Activated T-helper 2 cell treated with anti-CD3 and anti-CD28 coated beads, Interferon-gamma antibody, Interleukin-2, Interleukin-4, amounts not matched to agents 10 μg/mL and 5 μg/mL and 100 μg/mL, durations not matched to agents 14 hours and 24 hours and 36 hours (primary cell): Measurements from ENCODE around the gene TRIM62. TPM values are rescaled to one million over a fixed set of nuclear protein-coding genes. Genes with fewer than 3 reads are reported as not detected.

Source experiments
- DNase-seq: peaks from one replicate; pipeline ENCODE4 v3.0.0; 2021; ENCODE audit warnings: low spot score
- H3K27ac Mint-ChIP-seq: one replicate; pipeline ENCODE4 v1.8.0; 2021; ENCODE audit warnings: mixed read lengths
- H3K27me3 Mint-ChIP-seq: one replicate; pipeline ENCODE4 v1.8.0; 2021; ENCODE audit warnings: low read depth, mixed read lengths
- H3K36me3 Mint-ChIP-seq: one replicate; pipeline ENCODE4 v1.8.0; 2021; ENCODE audit warnings: low read depth, mixed read lengths
- H3K4me1 Mint-ChIP-seq: one replicate; pipeline ENCODE4 v1.8.0; 2021; ENCODE audit warnings: low read depth, mixed read lengths
- H3K4me3 Mint-ChIP-seq: one replicate; pipeline ENCODE4 v1.8.0; 2021; ENCODE audit warnings: low read depth, mild to moderate bottlenecking, moderate library complexity, mixed read lengths
- H3K9me3 Mint-ChIP-seq: one replicate; pipeline ENCODE4 v1.8.0; 2021; ENCODE audit warnings: mixed read lengths
- intact Hi-C: fragments of 100-400 bp; cut with micrococcal nuclease; formaldehyde crosslinking; loops from one replicate; pipeline ENCODE4 v1.15.1; 2023
- total RNA-seq: library from RNA; stranded (reverse); gene quantifications from 2 replicates; pipeline ENCODE4 v1.2.3, GENCODE V29; 2022

The TRIM62 gene
- total RNA-seq, 1 donor from 2014 or later = 5.6 TPM

DNA sequence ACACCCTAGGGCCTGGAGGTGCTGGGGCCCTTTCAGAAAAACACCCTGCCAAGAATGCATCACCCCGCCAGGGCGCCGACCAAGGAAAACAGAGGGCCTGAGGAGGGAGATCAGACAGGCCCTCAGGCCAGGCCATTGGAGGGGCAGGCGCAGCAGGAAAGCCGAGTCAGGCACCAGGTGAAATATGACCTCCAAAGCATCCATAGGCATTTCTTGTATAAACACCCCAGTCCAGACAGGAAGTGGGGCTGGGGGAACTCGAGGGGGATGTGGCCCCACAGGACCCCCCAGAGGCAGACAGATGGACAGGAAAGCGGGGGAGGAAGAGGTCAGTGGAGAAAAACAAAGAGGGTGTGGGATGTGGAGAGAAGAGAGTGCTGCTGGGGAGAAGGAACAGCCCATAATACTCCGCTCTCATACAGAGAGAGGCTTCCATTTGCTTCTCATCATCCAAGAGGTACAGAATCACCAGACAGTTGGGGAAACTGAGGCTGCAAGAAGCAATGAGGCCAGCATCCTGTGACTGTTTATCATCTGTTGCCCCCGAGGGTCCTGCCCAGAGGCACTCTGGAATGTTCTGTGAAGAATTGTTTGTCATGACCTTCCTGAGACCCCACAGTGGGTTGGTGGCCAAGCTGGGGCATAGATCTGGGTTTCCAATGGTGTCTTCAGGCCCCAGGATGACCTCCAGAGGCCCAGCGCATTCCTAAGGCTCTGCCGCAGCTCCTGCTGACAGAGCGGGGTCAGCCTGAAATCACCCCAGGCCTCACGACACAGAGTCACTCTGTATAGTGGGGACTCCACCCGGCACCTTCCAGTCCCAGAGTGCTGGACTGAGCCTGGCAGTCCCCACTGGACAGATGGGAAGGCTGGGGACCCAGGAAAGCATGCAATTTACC is 18.0 kb downstream of the TRIM62 start:
- no peak overlapping the region for H3K4me3 Mint-ChIP-seq
- no peaks in the 10 kb centered on the region for H3K9me3 Mint-ChIP-seq
- no peak for DNase-seq
- intact Hi-C loops = no loop called here
- H3K27ac Mint-ChIP-seq = no peak overlapping the region
- H3K36me3 Mint-ChIP-seq = peaks cover 4% of the 10 kb centered on the region
- no peaks in the 10 kb centered on the region for H3K27me3 Mint-ChIP-seq
- H3K4me1 Mint-ChIP-seq = no peaks in the 10 kb centered on the region

DNA sequence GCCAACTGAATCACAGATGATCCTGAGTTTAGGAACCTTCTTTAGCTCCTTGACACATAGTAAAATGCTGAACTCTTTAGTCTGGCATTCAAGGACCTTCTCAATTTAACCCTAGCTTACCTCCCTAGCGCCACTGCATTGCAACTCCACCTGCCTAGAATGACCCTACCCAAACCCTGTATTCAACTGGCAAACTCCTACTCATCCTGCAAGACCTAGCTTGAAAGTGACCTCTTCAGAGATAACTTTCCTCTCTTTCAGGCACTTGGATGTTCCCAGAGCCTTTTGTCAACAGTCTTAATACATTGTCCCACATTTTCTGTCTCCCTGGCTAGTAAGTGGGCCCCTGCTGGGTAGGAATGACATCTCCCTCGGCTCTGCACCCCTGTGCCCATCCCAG is 19.7 kb downstream of the TRIM62 start:
- no peak overlapping the region for H3K4me3 Mint-ChIP-seq
- intact Hi-C loops = no loop called here
- H3K36me3 Mint-ChIP-seq = peaks cover 3% of the 10 kb centered on the region
- H3K27me3 Mint-ChIP-seq = no peaks in the 10 kb centered on the region
- H3K9me3 Mint-ChIP-seq = no peaks in the 10 kb centered on the region
- no peak for DNase-seq
- H3K27ac Mint-ChIP-seq = no peak overlapping the region
- no peaks in the 10 kb centered on the region for H3K4me1 Mint-ChIP-seq

DNA sequence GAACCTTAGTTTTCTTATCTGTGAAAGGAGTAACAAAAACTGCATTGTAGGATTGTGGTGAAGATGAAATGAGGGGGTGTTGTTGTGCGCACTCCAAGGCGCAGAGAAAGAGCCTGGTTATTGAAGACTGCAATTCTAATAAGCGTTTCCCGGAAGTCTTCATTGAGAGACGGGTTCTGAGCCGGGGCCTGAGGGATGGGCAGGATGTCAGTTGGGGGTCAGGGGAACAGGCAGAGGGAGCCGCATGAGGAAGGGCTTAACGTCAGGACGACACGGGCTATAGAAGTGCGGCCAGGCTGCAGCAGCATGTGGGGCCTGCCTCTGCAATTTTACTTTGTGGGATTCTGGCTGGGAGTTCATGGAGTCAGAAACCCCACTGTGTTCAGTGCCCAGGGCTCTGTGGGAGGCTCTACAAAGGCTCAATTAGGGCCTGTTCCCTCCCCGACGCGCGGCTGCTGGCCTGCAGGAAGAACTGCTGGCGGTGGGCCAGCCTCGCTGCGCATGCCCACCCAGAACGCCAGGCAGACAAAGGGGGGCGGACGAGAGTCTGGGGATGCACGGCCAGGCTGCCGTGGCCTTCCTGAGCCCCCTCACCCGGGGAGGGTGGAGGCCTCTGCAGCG is 20.7 kb downstream of the TRIM62 start:
- Mint-ChIP-seq H3K36me3 (peaks cover 4% of the 10 kb centered on the region), H3K9me3 (no peaks in the 10 kb centered on the region), H3K4me3 (no peak overlapping the region), H3K27me3 (no peaks in the 10 kb centered on the region), H3K4me1 (no peaks in the 10 kb centered on the region), H3K27ac (no peak overlapping the region)
- intact Hi-C loops = no loop called here
- DNase-seq = no peak

DNA sequence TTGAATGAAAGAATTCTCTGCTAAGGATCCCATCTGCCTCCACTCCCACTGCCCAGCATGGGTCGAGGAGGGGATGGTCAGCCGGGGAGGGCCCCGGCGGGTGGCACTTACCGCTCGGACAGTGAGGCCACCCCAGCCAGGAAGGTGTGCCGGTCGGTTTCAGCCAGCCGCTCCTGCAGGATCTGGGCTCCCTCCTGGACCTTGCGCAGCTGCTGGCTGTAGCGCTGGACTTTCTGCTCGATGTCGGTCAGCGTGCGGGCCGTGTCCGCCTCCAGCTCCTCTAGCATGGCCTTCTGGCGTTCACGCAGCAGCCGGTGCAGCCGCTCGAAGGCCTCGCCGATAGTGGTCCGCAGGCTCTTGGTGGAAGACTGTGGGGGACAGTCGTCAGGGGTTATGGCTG is 22.3 kb downstream of the TRIM62 start:
- H3K27ac Mint-ChIP-seq = no peak overlapping the region
- no peak overlapping the region for H3K4me3 Mint-ChIP-seq
- no peaks in the 10 kb centered on the region for H3K4me1 Mint-ChIP-seq
- no peaks in the 10 kb centered on the region for H3K9me3 Mint-ChIP-seq
- H3K27me3 Mint-ChIP-seq = no peaks in the 10 kb centered on the region
- intact Hi-C loops = no loop called here
- H3K36me3 Mint-ChIP-seq = peaks cover 4% of the 10 kb centered on the region
- DNase-seq = no peak

DNA sequence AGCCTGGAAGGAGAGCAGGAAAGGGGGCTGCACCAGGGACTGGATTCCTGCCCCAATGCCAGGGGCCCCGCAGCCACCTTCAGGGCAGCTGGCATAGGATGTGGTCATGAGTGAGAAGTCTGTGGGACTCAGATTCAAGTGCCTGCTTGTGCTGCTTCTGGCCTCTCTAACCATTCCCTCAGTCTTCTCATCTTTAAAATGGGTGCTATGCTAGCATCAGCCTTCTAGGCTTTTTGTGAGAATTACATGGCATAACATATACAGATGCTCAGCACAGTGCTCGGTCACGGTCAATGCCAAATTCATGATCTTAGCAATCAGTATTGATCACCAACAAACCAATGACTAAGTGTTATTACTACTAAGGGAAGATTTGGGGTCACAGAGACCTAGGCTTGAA is 23.5 kb downstream of the TRIM62 start:
- no peak overlapping the region for H3K4me3 Mint-ChIP-seq
- H3K36me3 Mint-ChIP-seq = peaks cover 4% of the 10 kb centered on the region
- DNase-seq = no peak
- intact Hi-C loops = no loop called here
- no peaks in the 10 kb centered on the region for H3K4me1 Mint-ChIP-seq
- no peaks in the 10 kb centered on the region for H3K27me3 Mint-ChIP-seq
- no peaks in the 10 kb centered on the region for H3K9me3 Mint-ChIP-seq
- H3K27ac Mint-ChIP-seq = no peak overlapping the region

DNA sequence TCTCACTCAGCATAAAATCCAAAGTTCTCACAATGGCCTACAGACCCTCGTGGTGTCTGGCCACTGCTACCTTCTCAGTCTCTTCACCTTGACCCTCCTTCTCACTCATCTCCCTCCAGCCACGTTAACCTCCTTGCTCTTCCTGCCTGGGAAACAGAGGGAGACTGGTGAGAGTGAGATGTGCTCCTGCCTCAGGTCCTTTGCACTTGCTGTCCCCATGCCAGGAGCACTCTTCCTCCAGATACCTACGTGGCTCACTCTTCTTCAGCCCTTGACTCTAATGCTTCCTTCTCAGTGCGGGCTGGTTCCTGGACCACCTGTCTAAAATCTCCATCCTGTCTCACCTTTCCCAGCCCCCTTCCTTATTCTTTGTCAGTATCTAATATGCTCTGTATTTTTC is 24.7 kb downstream of the TRIM62 start:
- H3K27me3 Mint-ChIP-seq = no peaks in the 10 kb centered on the region
- H3K36me3 Mint-ChIP-seq = peaks cover 4% of the 10 kb centered on the region
- intact Hi-C loops = no loop called here
- H3K4me3 Mint-ChIP-seq = no peak overlapping the region
- H3K27ac Mint-ChIP-seq = no peak overlapping the region
- DNase-seq = no peak
- no peaks in the 10 kb centered on the region for H3K4me1 Mint-ChIP-seq
- no peaks in the 10 kb centered on the region for H3K9me3 Mint-ChIP-seq

DNA sequence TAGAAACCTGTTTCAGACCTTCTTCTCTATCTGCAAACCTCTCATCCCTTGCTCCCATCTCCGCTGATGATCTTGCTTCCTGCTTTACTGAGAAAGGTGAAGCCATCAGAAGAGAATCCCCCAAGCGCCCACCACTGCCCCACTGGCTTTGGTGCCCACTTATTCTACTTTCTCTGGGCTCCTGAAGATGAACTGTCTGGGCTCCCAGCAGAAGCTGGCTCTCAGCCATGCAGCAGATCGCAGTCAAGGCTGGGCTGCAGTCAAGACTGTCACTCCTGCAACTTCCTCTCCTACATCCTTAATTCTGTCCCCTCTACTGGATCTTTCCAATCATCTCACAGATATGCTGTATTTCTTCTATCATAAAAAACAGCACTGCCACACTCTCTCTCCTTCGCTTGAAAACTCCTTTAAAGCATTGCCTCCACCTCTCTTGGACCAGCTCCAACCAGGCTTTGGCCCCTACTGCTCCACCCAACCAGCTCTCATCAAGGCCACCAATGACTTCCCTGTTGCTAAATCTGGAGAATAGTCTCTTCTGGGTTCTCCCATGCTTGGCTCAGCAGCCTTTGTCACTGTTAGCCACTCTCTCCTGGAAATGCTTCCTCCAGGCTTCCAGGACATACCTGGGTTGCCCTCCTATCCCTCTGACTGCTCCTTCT is 25.8 kb downstream of the TRIM62 start:
- no peak overlapping the region for H3K4me3 Mint-ChIP-seq
- H3K4me1 Mint-ChIP-seq = no peaks in the 10 kb centered on the region
- no peak for DNase-seq
- H3K27ac Mint-ChIP-seq = no peak overlapping the region
- H3K27me3 Mint-ChIP-seq = no peaks in the 10 kb centered on the region
- H3K9me3 Mint-ChIP-seq = no peaks in the 10 kb centered on the region
- H3K36me3 Mint-ChIP-seq = peaks cover 4% of the 10 kb centered on the region
- intact Hi-C loops = no loop called here

DNA sequence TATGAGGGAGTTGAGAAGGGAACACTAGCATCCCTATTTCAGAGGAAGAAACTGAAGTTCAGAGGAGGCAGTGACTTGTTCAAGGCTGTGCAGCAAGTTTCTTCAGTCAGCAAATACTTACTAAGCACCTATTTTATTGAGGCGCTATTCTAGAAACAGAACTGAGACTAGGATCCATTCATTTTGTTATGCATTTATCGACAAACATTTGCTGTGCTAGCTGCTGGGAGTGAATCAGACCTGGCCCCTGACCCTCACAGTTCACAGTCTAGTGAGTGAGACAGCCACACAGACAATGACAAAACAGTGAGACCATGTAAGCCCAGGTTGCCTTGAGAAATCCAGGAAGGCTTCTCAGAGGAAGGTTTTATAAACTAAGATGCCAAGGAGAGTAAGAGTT is 28.2 kb downstream of the TRIM62 start:
- Mint-ChIP-seq H3K9me3 (no peaks in the 10 kb centered on the region), H3K4me3 (no peak overlapping the region), H3K27ac (no peak overlapping the region), H3K36me3 (peaks cover 4% of the 10 kb centered on the region), H3K27me3 (no peaks in the 10 kb centered on the region), H3K4me1 (no peaks in the 10 kb centered on the region)
- intact Hi-C loops = no loop called here
- no peak for DNase-seq

DNA sequence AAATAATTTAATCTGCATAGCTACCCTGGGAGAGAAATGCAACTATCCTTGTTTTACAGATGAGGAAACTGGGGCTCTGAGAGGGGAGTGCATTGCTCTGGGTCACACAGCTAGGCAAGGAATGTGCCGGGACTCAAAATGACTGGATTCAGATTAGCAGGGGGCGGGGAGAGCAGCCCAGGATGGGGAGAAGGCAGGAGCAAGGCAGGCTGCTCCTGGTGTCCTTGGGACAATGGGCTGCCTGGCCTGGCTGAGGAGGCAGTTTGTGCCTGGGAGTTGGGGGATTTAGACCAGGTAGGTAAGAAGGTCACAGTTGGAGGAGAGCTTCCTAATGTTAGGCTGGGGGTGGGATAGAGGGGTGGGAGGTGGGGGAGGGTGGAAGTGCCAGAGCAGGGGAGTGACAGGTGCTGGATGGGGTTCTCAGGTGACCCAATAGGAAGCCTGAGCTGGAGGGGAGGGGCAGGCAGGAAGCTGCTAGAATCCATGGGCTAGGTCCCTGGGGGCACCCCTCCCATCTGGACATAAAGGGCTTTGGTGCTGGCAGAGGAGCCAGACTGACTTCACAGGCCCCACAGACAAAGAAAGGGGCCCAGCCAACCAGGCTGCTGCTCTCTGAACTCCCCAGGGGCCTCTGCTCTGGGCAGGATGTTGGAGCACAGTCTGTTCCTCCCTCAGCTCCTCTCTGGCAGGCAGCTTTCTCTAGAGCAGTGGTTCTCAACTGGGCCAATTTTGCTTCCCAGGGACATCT is 29.0 kb downstream of the TRIM62 start:
- Mint-ChIP-seq H3K36me3 (peaks cover 4% of the 10 kb centered on the region), H3K4me3 (no peak overlapping the region), H3K4me1 (no peaks in the 10 kb centered on the region), H3K27me3 (no peaks in the 10 kb centered on the region), H3K9me3 (no peaks in the 10 kb centered on the region), H3K27ac (no peak overlapping the region)
- intact Hi-C loops = no loop called here
- no peak for DNase-seq

DNA sequence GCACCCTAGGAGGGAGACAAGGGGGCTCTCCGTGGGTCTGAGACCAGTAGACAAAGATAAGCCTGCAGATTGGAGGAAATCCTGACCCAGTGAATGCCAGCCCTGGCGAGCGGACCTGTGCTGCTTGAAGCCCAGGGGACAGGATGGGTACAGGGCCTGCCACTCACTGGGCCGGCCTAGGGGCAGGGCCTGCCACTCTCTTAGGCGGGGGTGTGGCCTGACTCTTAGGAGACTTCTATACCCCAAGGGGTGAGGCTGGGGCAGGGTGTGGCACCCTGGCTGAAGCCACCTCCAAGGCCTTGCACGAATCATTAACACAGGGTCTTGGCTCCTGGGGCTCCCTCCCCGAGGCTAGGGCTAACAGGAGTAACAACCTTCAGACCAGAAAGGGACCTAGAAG is 30.7 kb downstream of the TRIM62 start:
- H3K9me3 Mint-ChIP-seq = no peaks in the 10 kb centered on the region
- DNase-seq = no peak
- H3K4me1 Mint-ChIP-seq = no peaks in the 10 kb centered on the region
- peaks cover 5% of the 10 kb centered on the region for H3K36me3 Mint-ChIP-seq
- no peaks in the 10 kb centered on the region for H3K27me3 Mint-ChIP-seq
- intact Hi-C loops = no loop called here
- no peak overlapping the region for H3K27ac Mint-ChIP-seq
- no peak overlapping the region for H3K4me3 Mint-ChIP-seq

DNA sequence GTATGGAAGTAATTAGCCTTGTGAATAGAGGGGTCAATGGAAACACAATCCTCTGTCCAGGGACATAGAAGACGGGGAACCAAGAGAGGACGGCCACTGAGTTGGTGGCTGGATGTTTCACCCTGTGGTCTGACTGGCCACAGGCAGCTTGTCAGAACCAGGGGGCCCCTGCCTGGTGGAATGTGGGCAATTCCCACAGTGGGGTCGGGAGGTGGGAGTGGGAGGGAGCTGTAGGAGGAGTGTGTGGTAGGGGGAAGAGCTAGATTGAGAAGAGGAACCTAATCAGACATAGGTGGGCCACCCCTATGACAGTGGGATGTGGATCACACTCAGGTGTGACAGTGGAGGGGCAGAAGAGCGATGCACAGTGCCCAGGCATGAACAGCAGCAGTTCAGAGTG is 31.3 kb downstream of the TRIM62 start:
- no peak overlapping the region for H3K27ac Mint-ChIP-seq
- H3K9me3 Mint-ChIP-seq = no peaks in the 10 kb centered on the region
- H3K4me1 Mint-ChIP-seq = no peaks in the 10 kb centered on the region
- peaks cover 5% of the 10 kb centered on the region for H3K36me3 Mint-ChIP-seq
- intact Hi-C loops = no loop called here
- no peak overlapping the region for H3K4me3 Mint-ChIP-seq
- no peak for DNase-seq
- no peaks in the 10 kb centered on the region for H3K27me3 Mint-ChIP-seq

DNA sequence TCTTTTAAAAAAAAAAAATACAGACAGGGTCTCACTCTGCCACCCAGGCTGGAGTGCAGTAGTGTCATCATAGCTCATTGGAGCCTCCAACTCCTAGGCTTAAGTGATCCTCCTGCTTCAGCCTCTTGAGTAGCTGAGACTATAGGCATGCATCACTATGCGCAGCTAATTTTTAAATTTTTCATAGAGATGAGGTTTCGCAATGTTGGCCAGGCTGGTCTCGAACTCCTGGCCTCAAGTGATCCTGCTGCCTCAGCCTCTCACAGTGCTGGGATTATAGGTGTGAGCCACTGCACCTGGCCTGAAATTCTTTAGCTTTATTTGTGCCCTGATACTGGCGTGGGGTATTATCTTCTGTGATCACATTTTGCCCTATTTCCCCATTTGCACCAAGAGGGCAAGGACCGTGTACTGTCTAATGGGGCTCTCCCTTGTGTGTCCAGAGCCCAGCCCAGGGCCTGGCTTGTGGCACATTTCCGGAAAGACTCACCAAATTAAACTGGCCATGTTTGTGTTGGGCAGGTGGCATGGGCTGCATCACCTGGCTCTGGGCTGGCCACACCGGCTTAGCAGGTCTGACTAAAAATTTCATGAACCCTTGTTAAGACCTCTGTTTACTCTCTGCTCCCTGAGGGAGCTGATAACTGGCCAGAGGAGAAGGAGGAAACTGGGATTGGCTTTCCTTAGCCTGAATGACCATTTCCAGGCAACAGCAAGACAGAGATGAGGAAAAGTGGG is 32.2 kb downstream of the TRIM62 start:
- H3K9me3 Mint-ChIP-seq = no peaks in the 10 kb centered on the region
- intact Hi-C loops = no loop called here
- H3K27me3 Mint-ChIP-seq = no peaks in the 10 kb centered on the region
- no peak for DNase-seq
- no peak overlapping the region for H3K27ac Mint-ChIP-seq
- no peak overlapping the region for H3K4me3 Mint-ChIP-seq
- H3K36me3 Mint-ChIP-seq = peaks cover 5% of the 10 kb centered on the region
- H3K4me1 Mint-ChIP-seq = no peaks in the 10 kb centered on the region
